DMS114 treated with DMSO at 0.1 percent for 48 hours (cell line): ENCODE measurements around the gene LRRC23.
"Not testable (repeated sequence)": the region's sequence is repeated elsewhere in the genome, so short reads cannot be mapped to it uniquely, and the experiment has no call there.

ENCODE experiments used
- DNase-seq: peaks from one replicate; lab custom pipeline; 2025; ENCODE audit not compliant: unreplicated experiment; lab: John Stamatoyannopoulos, UW

LRRC23 gene

GRCh38 chr12:6899837-6900519, 4.6 kb upstream of the LRRC23 start:
- no peak for DNase-seq

DNA sequence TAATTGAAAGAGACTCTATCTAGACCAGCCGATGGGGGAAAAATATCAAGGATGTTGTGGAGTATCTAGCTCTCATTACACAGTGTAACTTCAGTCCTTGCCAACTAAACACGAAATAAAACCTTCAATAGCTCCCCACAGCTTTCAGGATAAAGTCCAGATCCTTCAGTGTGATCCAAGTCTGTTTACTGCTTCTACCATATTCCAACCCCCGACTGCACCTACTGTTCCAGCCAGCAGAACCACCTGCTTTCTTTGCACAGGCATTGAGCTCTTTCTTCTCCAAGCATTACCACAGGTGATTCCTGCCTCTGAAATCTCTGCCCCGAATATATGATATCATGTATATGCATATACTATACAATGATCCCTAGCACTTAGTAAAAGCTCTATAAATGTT, 2.2 kb upstream of the LRRC23 start:
- no peak for DNase-seq

GRCh38 chr12:6903722-6904121, 900 bp upstream of the LRRC23 start:
- DNase-seq = no peak

- no peak for DNase-seq
These were observed 905 bp downstream of the LRRC23 start for GRCh38 chr12:6905414-6906040.

GRCh38 chr12:6908141-6908540, 3.5 kb downstream of the LRRC23 start:
- not testable (repeated sequence) for DNase-seq

GRCh38 chr12:6909421-6910145, 5.0 kb downstream of the LRRC23 start:
- no peak for DNase-seq

- DNase-seq = no peak
These were observed 7.7 kb downstream of the LRRC23 start for GRCh38 chr12:6912164-6912935.

GRCh38 chr12:6914246-6914946, 9.8 kb downstream of the LRRC23 start, which contains the start of gene ENO2:
ENO2 (plus strand) TSS chr12:6914580; CDS start chr12:6915833, 1,253 bp downstream.
- DNase-seq = no peak

DNA sequence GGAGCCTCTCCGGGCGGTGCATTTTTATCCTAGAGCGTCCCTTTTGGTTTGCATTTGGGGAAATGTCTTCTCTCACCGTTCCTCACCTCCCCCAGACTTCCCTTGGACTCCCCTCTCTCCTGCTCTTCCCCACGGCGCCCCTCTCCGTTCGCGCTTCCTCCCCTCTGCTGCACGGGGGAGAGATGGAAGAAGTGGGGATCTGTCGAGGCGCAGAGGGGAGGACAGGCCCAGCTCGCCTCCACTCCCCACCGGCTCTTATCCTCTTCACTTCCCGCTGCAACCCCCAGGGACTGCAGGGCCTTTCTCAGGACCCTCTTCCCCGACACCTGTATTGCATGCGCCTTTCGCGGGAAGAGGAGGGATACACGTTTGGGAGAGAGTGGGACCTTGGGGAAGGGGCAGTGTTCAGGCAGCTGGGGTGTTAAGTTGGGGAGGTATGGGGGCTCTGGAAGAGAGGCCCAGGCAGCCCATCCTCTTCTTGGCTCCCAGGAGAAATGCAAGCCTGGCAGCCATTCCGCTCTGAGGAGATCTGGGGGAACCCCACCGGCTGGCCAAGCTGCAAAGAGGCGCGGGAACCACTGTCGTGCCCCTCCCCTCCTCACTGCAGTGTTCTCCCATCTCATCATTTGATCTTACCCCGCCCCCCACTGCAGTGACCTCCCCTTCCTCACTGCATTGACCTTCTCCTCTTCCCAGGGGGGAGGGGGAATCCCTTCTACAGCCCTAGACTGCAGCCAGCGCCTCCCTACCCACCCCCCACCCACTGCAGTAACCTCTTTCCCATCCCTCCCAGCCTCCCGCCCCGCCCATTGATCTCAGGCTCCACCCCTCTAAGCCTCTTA, 10.5 kb downstream of the LRRC23 start:
- no peak for DNase-seq

GRCh38 chr12:6915789-6916285, 11.2 kb downstream of the LRRC23 start:
- no peak for DNase-seq

- DNase-seq = no peak
These were observed 12.0 kb downstream of the LRRC23 start for GRCh38 chr12:6916426-6917200.

GRCh38 chr12:6917491-6918231, 13.0 kb downstream of the LRRC23 start:
- no peak for DNase-seq

GRCh38 chr12:6919588-6919987, 15.0 kb downstream of the LRRC23 start:
- DNase-seq = no peak

DNA sequence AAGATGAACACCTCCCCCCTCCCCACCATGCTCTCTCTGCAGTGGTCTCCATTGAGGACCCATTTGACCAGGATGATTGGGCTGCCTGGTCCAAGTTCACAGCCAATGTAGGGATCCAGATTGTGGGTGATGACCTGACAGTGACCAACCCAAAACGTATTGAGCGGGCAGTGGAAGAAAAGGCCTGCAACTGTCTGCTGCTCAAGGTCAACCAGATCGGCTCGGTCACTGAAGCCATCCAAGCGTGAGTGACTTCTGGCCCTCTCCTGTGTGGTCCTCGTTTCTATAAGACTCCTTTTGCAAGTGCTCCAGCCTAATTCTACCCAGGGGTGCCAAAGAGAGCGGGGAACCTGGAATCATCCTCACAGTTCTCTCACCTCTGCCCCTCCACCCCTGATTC, 16.9 kb downstream of the LRRC23 start:
- DNase-seq = no peak

- DNase-seq = no peak
These were observed 17.6 kb downstream of the LRRC23 start for GRCh38 chr12:6921996-6922946.

- DNase-seq = no peak
These were observed 18.5 kb downstream of the LRRC23 start for GRCh38 chr12:6923003-6923732.
